Spleen (tissue), 11 donors: ENCODE measurements around the gene TAB2. TPM values are rescaled to one million over a fixed set of nuclear protein-coding genes. Genes with fewer than 3 reads are reported as not detected.

Source experiments
- DNase-seq: peaks from one replicate; pipeline ENCODE4 v3.0.0-alpha.2; 2020
- H3K27ac ChIP-seq, 8 donors: fragments of 200-600 bp; sonication (generic) in 7 of 8; 1 replicate in 4 of 8; 2 replicates in 4 of 8; pipeline versions ENCODE4 v1.5.0 to v1.8.0; 2016 to 2021; ENCODE audit warnings: inconsistent platforms in 4 of 8, mild to moderate bottlenecking in 4 of 8, moderate library complexity in 1 of 8
- H3K27me3 ChIP-seq, 7 donors: fragments of 200-600 bp; sonication (generic) in 6 of 7; replicated peaks in 1 of 7; 1 replicate in 4 of 7; 2 replicates in 3 of 7; pipeline versions ENCODE4 v1.5.0 to v1.8.0; 2016 to 2021; ENCODE audit warnings: inconsistent platforms in 3 of 7, mild to moderate bottlenecking in 1 of 7
- H3K36me3 ChIP-seq, 6 donors: fragments of 200-600 bp; sonication (generic) in 5 of 6; 1 replicate in 4 of 6; 2 replicates in 2 of 6; pipeline versions ENCODE4 v1.5.0 to v1.8.0; 2016 to 2021; ENCODE audit warnings: inconsistent platforms in 2 of 6
- H3K4me1 ChIP-seq, 6 donors: fragments of 200-600 bp; sonication (generic) in 5 of 6; 1 replicate in 3 of 6; 2 replicates in 3 of 6; pipeline versions ENCODE4 v1.5.0 to v1.8.0; 2016 to 2021; ENCODE audit warnings: inconsistent platforms in 3 of 6
- H3K4me3 ChIP-seq, 8 donors: fragments of 200-600 bp; sonication (generic) in 7 of 8; 1 replicate in 4 of 8; 2 replicates in 4 of 8; pipeline versions ENCODE4 v1.5.0 to v1.8.0; 2016 to 2021; ENCODE audit warnings: inconsistent platforms in 4 of 8, mild to moderate bottlenecking in 4 of 8, moderate library complexity in 2 of 8
- H3K9me3 ChIP-seq, 8 donors: fragments of 200-600 bp; sonication (generic) in 7 of 8; 1 replicate in 4 of 8; 2 replicates in 4 of 8; pipeline versions ENCODE4 v1.5.0 to v1.8.0; 2016 to 2021; ENCODE audit warnings: inconsistent platforms in 4 of 8
- POLR2A ChIP-seq, 3 donors: fragments of 450-650 bp; IDR thresholded peaks; one replicate each; pipeline ENCODE4 v1.5.1; 2017; ENCODE audit warnings: antibody characterized with exemption in 3 of 3, mild to moderate bottlenecking in 1 of 3
- POLR2AphosphoS5 ChIP-seq, 3 donors: sonication (generic); formaldehyde crosslinking; IDR thresholded peaks; one replicate each; pipeline ENCODE4 v1.5.1; 2017; ENCODE audit warnings: antibody characterized with exemption in 3 of 3
- WGBS, 5 donors: extraction: QIAGEN DNeasy Blood & Tissue Kit in 3 of 5; methylation state at CpG; one replicate each; pipeline versions ENCODE4 v1.1.5 to v1.1.7; 2013 to 2018; 5-methylcytosine and 5-hydroxymethylcytosine counted together
- intact Hi-C: fragments of 100-400 bp; cut with DNase I; formaldehyde crosslinking; loops from one replicate; pipeline ENCODE4 v1.15.0; 2023; ENCODE audit warnings: low total_unique reads
- polyA plus RNA-seq, 3 donors: library from polyadenylated mRNA; stranded (reverse); fragments of 200-250 nt; gene quantifications; one replicate each; pipeline ENCODE4 v1.2.1, GENCODE V29; 2013
- total RNA-seq, 7 donors: library from RNA; depleted of rRNA in 3 of 7; stranded (reverse); fragments of >200 nt in 3 of 7; fragmentation: NEBNext Ultra II Directional in 4 of 7; extraction: Animal tissue kit (Norgen Biotek cat#: 25700) in 4 of 7; gene quantifications; one replicate each; pipeline versions ENCODE4 v1.1.0 to v1.2.1, GENCODE V29; 2016 to 2021
- TF ChIP-seq, protein P1 (sequence below), 11 experiments: fragments of 200-600 bp in 7 of 11; fragments of 450-650 bp in 4 of 11; sonication (generic) in 4 of 11; IDR thresholded peaks in 8 of 11; conservative IDR thresholded peaks in 3 of 11; 1 replicate in 7 of 11; 2 replicates in 4 of 11; pipeline versions ENCODE4 v1.4.0 to v1.8.0; 2016 to 2021; ENCODE audit warnings: antibody characterized with exemption in 11 of 11, inconsistent platforms in 4 of 11, mild to moderate bottlenecking in 1 of 11
- donor health status: healthy with polysubstance abuse.
- donor health status: DM: no; HTN: no; CAD: no; lungs with moderate emphysema.
- donor health status: DM: no; HTN: no; CAD: no.
- donor health status: Bipolar disorder and iron deficiency.
- donor health status: healthy.
- donor health status: DM: no; HTN: no; CAD: no.
- donor health status: DM: yes; HTN: yes; CAD: no.

The TAB2 gene
- total and polyA plus RNA-seq, 10 donors, result 15.4 to 84.1 (median 70.9) TPM

DNA sequence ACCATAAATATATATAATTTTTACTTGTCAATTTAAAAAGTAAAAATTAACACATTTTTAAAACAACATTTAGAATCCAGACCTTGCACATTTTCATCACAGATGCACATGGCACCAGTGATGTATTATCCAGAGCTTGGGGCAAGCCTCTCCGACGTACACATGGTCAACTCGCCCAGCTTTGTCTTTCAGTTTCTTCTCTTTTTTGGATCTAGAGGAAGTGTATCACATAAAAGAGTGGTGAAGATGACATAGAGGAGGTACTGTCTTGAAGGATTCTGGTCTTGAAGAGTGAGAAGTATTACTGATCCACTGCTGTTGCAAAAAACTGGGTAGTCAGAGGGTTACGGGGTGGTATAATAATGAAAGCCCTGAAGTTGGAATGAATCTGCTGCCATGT lies 46.9 kb upstream of the TAB2 start:
- no peak for TF ChIP-seq POLR2AphosphoS5 (IDR thresholded peaks at IDR 0.05)
- no peak for TF ChIP-seq POLR2A (IDR thresholded peaks at IDR 0.05)
- TF ChIP-seq, protein P1, sequence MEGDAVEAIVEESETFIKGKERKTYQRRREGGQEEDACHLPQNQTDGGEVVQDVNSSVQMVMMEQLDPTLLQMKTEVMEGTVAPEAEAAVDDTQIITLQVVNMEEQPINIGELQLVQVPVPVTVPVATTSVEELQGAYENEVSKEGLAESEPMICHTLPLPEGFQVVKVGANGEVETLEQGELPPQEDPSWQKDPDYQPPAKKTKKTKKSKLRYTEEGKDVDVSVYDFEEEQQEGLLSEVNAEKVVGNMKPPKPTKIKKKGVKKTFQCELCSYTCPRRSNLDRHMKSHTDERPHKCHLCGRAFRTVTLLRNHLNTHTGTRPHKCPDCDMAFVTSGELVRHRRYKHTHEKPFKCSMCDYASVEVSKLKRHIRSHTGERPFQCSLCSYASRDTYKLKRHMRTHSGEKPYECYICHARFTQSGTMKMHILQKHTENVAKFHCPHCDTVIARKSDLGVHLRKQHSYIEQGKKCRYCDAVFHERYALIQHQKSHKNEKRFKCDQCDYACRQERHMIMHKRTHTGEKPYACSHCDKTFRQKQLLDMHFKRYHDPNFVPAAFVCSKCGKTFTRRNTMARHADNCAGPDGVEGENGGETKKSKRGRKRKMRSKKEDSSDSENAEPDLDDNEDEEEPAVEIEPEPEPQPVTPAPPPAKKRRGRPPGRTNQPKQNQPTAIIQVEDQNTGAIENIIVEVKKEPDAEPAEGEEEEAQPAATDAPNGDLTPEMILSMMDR (IDR thresholded peaks at IDR 0.05 in 8 of 11, conservative IDR thresholded peaks at IDR 0.05 in 3 of 11), result no peak
- Histone ChIP-seq H3K4me1 (peaks cover 0 to 71% (median 51%) of the 10 kb centered on the region in 6 donors), H3K36me3 (no peaks in the 10 kb centered on the region), H3K27me3 (no peaks in the 10 kb centered on the region), H3K27ac (peak overlapping the region in 7 of 8 donors; percentile 73 to 91 (median 86)), H3K9me3 (peaks cover 0 to 5% (median 0%) of the 10 kb centered on the region in 8 donors), H3K4me3 (peak overlapping the region in 1 of 8 donors; percentile 37)
- DNase-seq, result no peak
- 67 to 91% (median 83%) methylated on average over 4 of the region's 4 CpGs for WGBS, 5 donors
- intact Hi-C loops, result no loop called here

DNA sequence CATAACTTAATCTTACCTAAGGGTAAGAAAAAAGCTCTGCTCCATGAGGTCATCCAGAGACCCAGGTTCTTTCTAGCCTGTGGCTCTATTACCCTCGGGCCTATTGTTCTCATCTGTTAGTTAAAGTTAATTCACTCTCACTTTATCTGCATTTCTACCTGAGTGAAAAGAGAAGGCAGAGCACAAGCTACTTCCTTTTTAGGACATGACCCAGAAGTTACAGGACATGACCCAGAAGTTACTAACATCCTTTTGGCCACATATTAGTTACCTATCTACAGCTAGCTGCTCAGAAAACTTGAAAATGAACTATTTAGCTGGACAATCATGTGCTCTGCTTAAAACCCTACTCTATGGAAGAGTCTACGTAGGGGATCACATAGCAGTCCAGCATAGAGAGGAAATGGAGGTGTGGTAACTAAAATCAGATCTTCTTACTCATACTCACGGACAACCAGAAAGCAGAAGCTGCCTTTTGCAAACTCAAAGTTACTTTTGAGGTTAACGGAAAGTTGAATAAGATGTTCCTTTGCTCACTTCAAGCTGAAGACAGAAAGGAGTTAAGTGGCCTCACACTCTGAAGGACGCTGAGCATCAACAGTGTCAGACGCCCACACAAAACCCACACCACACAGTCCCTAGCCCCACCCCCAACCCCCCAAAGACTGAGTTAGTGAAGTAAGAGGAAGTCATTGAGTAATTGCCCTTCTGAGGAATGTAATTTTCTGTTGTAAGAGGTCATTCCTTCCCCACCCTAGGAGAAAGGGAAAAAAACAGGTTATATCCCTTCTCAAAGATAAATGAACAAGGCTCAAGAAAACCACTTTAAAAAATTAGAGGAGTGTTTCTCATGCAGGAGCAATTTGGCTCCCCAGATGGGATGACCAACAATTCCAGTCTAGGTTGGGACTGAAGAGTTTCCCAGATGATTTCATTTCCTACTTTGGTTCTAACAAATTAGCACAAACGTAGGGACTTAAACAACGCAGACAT lies 45.9 kb upstream of the TAB2 start:
- Histone ChIP-seq H3K36me3 (no peaks in the 10 kb centered on the region), H3K27me3 (no peaks in the 10 kb centered on the region), H3K27ac (peak overlapping the region; percentile 49 to 91 (median 82)), H3K9me3 (peaks cover 0 to 5% (median 0%) of the 10 kb centered on the region in 8 donors), H3K4me1 (peaks cover 0 to 60% (median 47%) of the 10 kb centered on the region in 6 donors), H3K4me3 (peak overlapping the region in 1 of 8 donors; percentile 37)
- intact Hi-C loops, result no loop called here
- DNase-seq, result peak; percentile 84
- TF ChIP-seq POLR2A (IDR thresholded peaks at IDR 0.05) (no peak), POLR2AphosphoS5 (IDR thresholded peaks at IDR 0.05) (no peak)
- TF ChIP-seq, protein P1 (IDR thresholded peaks at IDR 0.05 in 8 of 11, conservative IDR thresholded peaks at IDR 0.05 in 3 of 11), result no peak
- WGBS, 5 donors, result 33 to 50% (median 41%) methylated on average over 8 of the region's 8 CpGs

DNA sequence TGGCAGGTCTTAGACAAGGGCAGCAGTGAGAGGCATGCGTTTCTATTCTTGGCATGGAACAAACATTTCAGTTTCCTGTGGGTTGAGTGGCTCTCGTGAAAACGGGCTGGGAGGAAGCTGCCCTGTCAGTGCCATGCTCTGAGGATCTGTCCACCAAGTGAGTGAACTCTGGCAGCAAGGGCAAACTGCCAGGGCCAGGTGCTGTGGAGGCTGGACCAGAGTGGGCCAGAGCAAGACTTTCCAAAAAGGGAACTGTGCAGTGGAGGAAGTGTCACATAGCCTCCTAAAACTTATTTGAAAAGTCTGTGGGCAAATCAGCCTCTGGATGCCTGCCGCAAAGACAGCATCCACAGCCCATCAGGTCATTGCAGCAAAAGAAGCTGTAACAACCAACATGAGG lies 44.2 kb upstream of the TAB2 start:
- Histone ChIP-seq H3K4me1 (peaks cover 0 to 49% (median 38%) of the 10 kb centered on the region in 6 donors), H3K27ac (peak overlapping the region in 7 of 8 donors; percentile 73 to 91 (median 86)), H3K36me3 (no peaks in the 10 kb centered on the region), H3K27me3 (no peaks in the 10 kb centered on the region), H3K9me3 (peaks cover 0 to 5% (median 0%) of the 10 kb centered on the region in 8 donors), H3K4me3 (peak overlapping the region in 1 of 8 donors; percentile 37)
- peak in 1 of 3 donors; percentile 33 for TF ChIP-seq POLR2AphosphoS5 (IDR thresholded peaks at IDR 0.05)
- no peak for TF ChIP-seq POLR2A (IDR thresholded peaks at IDR 0.05)
- TF ChIP-seq, protein P1 (IDR thresholded peaks at IDR 0.05 in 8 of 11, conservative IDR thresholded peaks at IDR 0.05 in 3 of 11), result no peak
- peak; percentile 88 for DNase-seq
- 13 to 32% (median 18%) methylated on average over 4 of the region's 4 CpGs for WGBS, 5 donors
- intact Hi-C loops, result no loop called here

DNA sequence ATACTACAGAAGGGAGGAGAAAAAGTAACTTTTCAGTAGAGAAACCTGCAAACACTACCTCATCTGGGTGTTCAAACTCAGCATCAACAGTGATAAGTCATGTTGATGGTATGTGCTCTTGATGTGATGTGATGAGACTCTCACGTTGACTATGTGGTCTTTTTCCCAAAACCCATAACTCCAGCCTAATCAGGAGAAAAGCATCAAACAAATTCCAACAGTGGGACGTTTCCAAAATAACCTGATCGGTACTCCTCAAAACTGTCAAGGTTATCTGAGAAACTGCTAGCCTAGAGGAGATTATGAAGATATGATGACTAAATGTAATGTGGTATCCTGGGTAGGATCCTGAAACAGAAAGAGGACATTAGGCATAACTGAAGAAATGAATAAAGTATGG lies 41.9 kb upstream of the TAB2 start:
- H3K27me3 ChIP-seq, result no peaks in the 10 kb centered on the region
- no peak overlapping the region for H3K4me3 ChIP-seq
- no peak overlapping the region for H3K27ac ChIP-seq
- 84 to 96% (median 91%) methylated on average over 3 of the region's 3 CpGs for WGBS, 5 donors
- DNase-seq, result no peak
- H3K4me1 ChIP-seq, result peaks cover 0 to 41% (median 37%) of the 10 kb centered on the region in 6 donors
- H3K9me3 ChIP-seq, result peaks cover 0 to 5% (median 0%) of the 10 kb centered on the region in 8 donors
- TF ChIP-seq, protein P1 (IDR thresholded peaks at IDR 0.05 in 8 of 11, conservative IDR thresholded peaks at IDR 0.05 in 3 of 11), result no peak
- TF ChIP-seq POLR2A (IDR thresholded peaks at IDR 0.05) (no peak), POLR2AphosphoS5 (IDR thresholded peaks at IDR 0.05) (no peak)
- intact Hi-C loops, result no loop called here
- no peaks in the 10 kb centered on the region for H3K36me3 ChIP-seq
